ENCODE results near the gene RTP3.

RTP3 gene

GRCh38 chr3:46468753-46469600 lies 28.8 kb upstream of the RTP3 start:
- in situ Hi-C loops (cut with MboI; ENCODE audit: low sequenced_read_pairs) = no loop called here

- in situ Hi-C loops (cut with MboI; ENCODE audit: low sequenced_read_pairs) = no loop called here
These were observed 28.0 kb upstream of the RTP3 start for GRCh38 chr3:46469680-46470357.

- in situ Hi-C loops (cut with MboI; ENCODE audit: low sequenced_read_pairs) = no loop called here
These were observed 26.9 kb upstream of the RTP3 start for GRCh38 chr3:46470831-46471230.

GRCh38 chr3:46471371-46471914 lies 26.3 kb upstream of the RTP3 start:
- in situ Hi-C loops (cut with MboI; ENCODE audit: low sequenced_read_pairs) = no loop called here

- in situ Hi-C loops (cut with MboI; ENCODE audit: low sequenced_read_pairs) = no loop called here
These were observed 25.0 kb upstream of the RTP3 start for GRCh38 chr3:46472736-46473135.

- in situ Hi-C loops (cut with MboI; ENCODE audit: low sequenced_read_pairs) = no loop called here
These were observed 20.6 kb upstream of the RTP3 start for GRCh38 chr3:46477145-46477544.

GRCh38 chr3:46477756-46478155 lies 20.0 kb upstream of the RTP3 start:
- in situ Hi-C loops (cut with MboI; ENCODE audit: low sequenced_read_pairs) = no loop called here

- in situ Hi-C loops (cut with MboI; ENCODE audit: low sequenced_read_pairs) = no loop called here
These were observed 19.4 kb upstream of the RTP3 start for GRCh38 chr3:46478341-46478740.

GRCh38 chr3:46479021-46479420 lies 18.8 kb upstream of the RTP3 start:
- in situ Hi-C loops (cut with MboI; ENCODE audit: low sequenced_read_pairs) = no loop called here

- in situ Hi-C loops (cut with MboI; ENCODE audit: low sequenced_read_pairs) = no loop called here
These were observed 18.1 kb upstream of the RTP3 start for GRCh38 chr3:46479696-46480095.

- in situ Hi-C loops (cut with MboI; ENCODE audit: low sequenced_read_pairs) = no loop called here
These were observed 17.1 kb upstream of the RTP3 start for GRCh38 chr3:46480491-46481195.

- in situ Hi-C loops (cut with MboI; ENCODE audit: low sequenced_read_pairs) = no loop called here
These were observed 16.1 kb upstream of the RTP3 start for GRCh38 chr3:46481636-46482035.

- in situ Hi-C loops (cut with MboI; ENCODE audit: low sequenced_read_pairs) = no loop called here
These were observed 15.0 kb upstream of the RTP3 start for GRCh38 chr3:46482632-46483350.

GRCh38 chr3:46483825-46484224 lies 14.0 kb upstream of the RTP3 start:
- in situ Hi-C loops (cut with MboI; ENCODE audit: low sequenced_read_pairs) = no loop called here

- in situ Hi-C loops (cut with MboI; ENCODE audit: low sequenced_read_pairs) = no loop called here
These were observed 13.4 kb upstream of the RTP3 start for GRCh38 chr3:46484388-46484787.

GRCh38 chr3:46484911-46485778 lies 12.6 kb upstream of the RTP3 start:
- in situ Hi-C loops (cut with MboI; ENCODE audit: low sequenced_read_pairs) = no loop called here

- in situ Hi-C loops (cut with MboI; ENCODE audit: low sequenced_read_pairs) = no loop called here
These were observed 12.0 kb upstream of the RTP3 start for GRCh38 chr3:46485779-46486175.

GRCh38 chr3:46488735-46489361 lies 8.9 kb upstream of the RTP3 start:
- in situ Hi-C loops (cut with MboI; ENCODE audit: low sequenced_read_pairs) = no loop called here

GRCh38 chr3:46489381-46489780 lies 8.4 kb upstream of the RTP3 start:
- in situ Hi-C loops (cut with MboI; ENCODE audit: low sequenced_read_pairs) = no loop called here
